HepG2 (cell line): ENCODE measurements around the gene TRAPPC5. TPM values are rescaled to one million over a fixed set of nuclear protein-coding genes. Genes with fewer than 3 reads are reported as not detected.

ENCODE experiments used
- ATAC-seq: fragments of 200-7000 bp; cut with Tn5 transposase; 3 replicates; pipeline ENCODE4 v1.9.1; 2020; ENCODE audit warnings: mild to moderate bottlenecking, moderate library complexity
- BruUV-seq: library from RNA; stranded (reverse); fragments of 400-500 nt; replicated peaks from 2 replicates; lab custom pipeline; 2021; lab: Mats Ljungman, UMichigan
- CTCF ChIA-PET: fragments of 300-600 bp; formaldehyde crosslinking; extraction: SDS; loops from one replicate; lab custom pipeline; 2021; ENCODE audit warnings: low total read pairs, inconsistent platforms, low intra/inter-chr PET ratio; lab: Yijun Ruan, JAX
- POLR2A ChIA-PET: fragments of 350-600 bp; sonication (Branson Sonifier 250); formaldehyde crosslinking; loops from one replicate; lab custom pipeline; 2020; ENCODE audit warnings: antibody characterized with exemption, inconsistent platforms; lab: Yijun Ruan, JAX
- DNase-seq: peaks from one replicate; pipeline ENCODE4 v3.0.0-alpha.2; 2015; ENCODE audit warnings: low spot score
- FAIRE-seq: peaks from 3 replicates; lab custom pipeline; 2011; peaks lifted over from hg19 to GRCh38; lab: Jason Lieb, UNC
- H2AFZ ChIP-seq: one replicate; pipeline ENCODE4 v1.6.1; 2011; ENCODE audit warnings: low read length, inconsistent platforms
- H3K27ac ChIP-seq: fragments of 300-600 bp; 3 replicates; pipeline ENCODE4 v1.8.0; 2011; ENCODE audit warnings: mixed run types, mild to moderate bottlenecking, mixed read lengths, low read length, inconsistent platforms; ENCODE audit not compliant: insufficient read depth; ENCODE audit errors: extremely low read length
- H3K27me3 ChIP-seq, 2 experiments: fragments of 200-600 bp in 1 of 2; 2 replicates in 1 of 2; 3 replicates in 1 of 2; pipeline versions ENCODE4 v1.6.0 to v1.8.0; 2011; ENCODE audit warnings: low read length in 2 of 2, mild to moderate bottlenecking in 2 of 2, moderate library complexity in 2 of 2, inconsistent platforms in 1 of 2; ENCODE audit not compliant: insufficient read depth in 2 of 2, control insufficient read depth in 1 of 2
- H3K36me3 ChIP-seq, 2 experiments: fragments of 200-600 bp in 1 of 2; replicated peaks in 1 of 2; 2 replicates in 1 of 2; 3 replicates in 1 of 2; pipeline versions ENCODE4 v1.5.1 to v1.8.0; 2011; ENCODE audit warnings: low read length in 2 of 2, inconsistent platforms in 1 of 2; ENCODE audit not compliant: insufficient read depth in 2 of 2, control insufficient read depth in 1 of 2
- H3K4me1 ChIP-seq: 2 replicates; pipeline ENCODE4 v1.5.1; 2012; ENCODE audit warnings: low read length, inconsistent platforms; ENCODE audit not compliant: insufficient read depth
- H3K4me2 ChIP-seq: 2 replicates; pipeline ENCODE4 v1.6.0; 2011; ENCODE audit warnings: low read depth, low read length, inconsistent platforms
- H3K4me3 ChIP-seq, 3 experiments: fragments of 200-600 bp in 1 of 3; sonication (generic), shearing (Covaris generic) in 1 of 3; replicated peaks in 1 of 3; 2 replicates each; pipeline ENCODE4 v1.5.1; 2011 to 2016; ENCODE audit warnings: low read length in 3 of 3, inconsistent platforms in 2 of 3, low read depth in 2 of 3, mild to moderate bottlenecking in 2 of 3, control low read depth in 1 of 3, mixed read lengths in 1 of 3; ENCODE audit not compliant: insufficient read depth in 1 of 3
- H3K79me2 ChIP-seq: one replicate; pipeline ENCODE4 v1.6.1; 2011; ENCODE audit warnings: low read length, inconsistent platforms; ENCODE audit not compliant: insufficient read depth
- H3K9ac ChIP-seq: 2 replicates; pipeline ENCODE4 v1.6.0; 2011; ENCODE audit warnings: mild to moderate bottlenecking, low read depth, low read length, inconsistent platforms; ENCODE audit not compliant: insufficient read depth
- H3K9me3 ChIP-seq: 2 replicates; pipeline ENCODE4 v1.5.1; 2012; ENCODE audit warnings: mild to moderate bottlenecking, low read length
- H4K20me1 ChIP-seq: 2 replicates; pipeline ENCODE4 v1.6.0; 2011; ENCODE audit warnings: inconsistent platforms, mild to moderate bottlenecking, low read length, moderate library complexity; ENCODE audit not compliant: insufficient read depth
- BORCS8-MEF2B ChIP-seq: sonication (generic); formaldehyde crosslinking; IDR thresholded peaks from 2 replicates; pipeline ENCODE4 v1.8.0; 2022; ENCODE audit warnings: mild to moderate bottlenecking, missing genetic modification reagents
- CBFB ChIP-seq: sonication (generic); formaldehyde crosslinking; IDR thresholded peaks from 2 replicates; pipeline ENCODE4 v1.4.0; 2020; ENCODE audit warnings: missing genetic modification reagents
- HHEX ChIP-seq: IDR thresholded peaks from 2 replicates; pipeline ENCODE4 v1.6.1; 2016; ENCODE audit warnings: control low read depth
- HOXA5 ChIP-seq: sonication (generic); formaldehyde crosslinking; IDR thresholded peaks from 2 replicates; pipeline ENCODE4 v1.4.0; 2020; ENCODE audit warnings: missing genetic modification reagents
- KDM5A ChIP-seq: fragments of 200-600 bp; sonication (generic); IDR thresholded peaks from 2 replicates; pipeline ENCODE4 v1.7.0; 2018; ENCODE audit warnings: antibody characterized with exemption, mild to moderate bottlenecking, low read length, borderline replicate concordance
- NFKB2 ChIP-seq: sonication (generic); formaldehyde crosslinking; IDR thresholded peaks from 2 replicates; pipeline ENCODE4 v1.4.0; 2020; ENCODE audit warnings: missing genetic modification reagents, borderline replicate concordance
- PCBP2 ChIP-seq: fragments of 200-400 bp; formaldehyde crosslinking; optimal IDR thresholded peaks from 2 replicates; pipeline ENCODE3; 2018; ENCODE audit warnings: low read length, low read depth; ENCODE audit not compliant: poor library complexity, severe bottlenecking
- PRMT3 ChIP-seq: sonication (generic); formaldehyde crosslinking; IDR thresholded peaks from 2 replicates; pipeline ENCODE4 v1.8.1; 2022; ENCODE audit warnings: low read depth, mild to moderate bottlenecking, moderate library complexity, missing genetic modification reagents, borderline replicate concordance
- PRPF4 ChIP-seq: fragments of 200-400 bp; formaldehyde crosslinking; IDR thresholded peaks from 2 replicates; pipeline ENCODE4 v1.6.1; 2016; ENCODE audit warnings: low read length, low read depth; ENCODE audit not compliant: poor library complexity, severe bottlenecking
- ZFP90 ChIP-seq: sonication (generic); formaldehyde crosslinking; IDR thresholded peaks from 2 replicates; pipeline ENCODE4 v1.8.0; 2022; ENCODE audit warnings: missing genetic modification reagents, mild to moderate bottlenecking, inconsistent platforms, borderline replicate concordance
- ZNF235 ChIP-seq: sonication (generic); formaldehyde crosslinking; IDR thresholded peaks from 2 replicates; pipeline ENCODE4 v1.8.1; 2023; ENCODE audit warnings: mild to moderate bottlenecking, missing genetic modification reagents, borderline replicate concordance
- ZNF253 ChIP-seq: sonication (generic); formaldehyde crosslinking; IDR thresholded peaks from 2 replicates; pipeline ENCODE4 v1.8.0; 2022; ENCODE audit warnings: mild to moderate bottlenecking, missing genetic modification reagents, borderline replicate concordance
- ZNF296 ChIP-seq: sonication (generic); formaldehyde crosslinking; conservative IDR thresholded peaks from 2 replicates; pipeline ENCODE4 v1.5.0; 2020; ENCODE audit warnings: mild to moderate bottlenecking, missing genetic modification reagents
- ZNF33B ChIP-seq: sonication (generic); formaldehyde crosslinking; IDR thresholded peaks from 2 replicates; pipeline ENCODE4 v1.5.1; 2020; ENCODE audit warnings: mild to moderate bottlenecking, missing genetic modification reagents
- WGBS: methylation state at CpG from one replicate; pipeline ENCODE4 v1.1.6; 2017; ENCODE audit warnings: low lambda C conversion rate; 5-methylcytosine and 5-hydroxymethylcytosine counted together
- in situ Hi-C: cut with HindIII; loops from 2 replicates; pipeline ENCODE4 v1.10.0; 2017; ENCODE audit warnings: low pct_unique_long_range_greater_than_20kb; ENCODE audit not compliant: extremely low pct_ligation_motif_present
- intact Hi-C: fragments of 100-400 bp; cut with micrococcal nuclease; formaldehyde crosslinking; loops from one replicate; pipeline ENCODE4 v1.10.0; 2022; ENCODE audit not compliant: unreplicated experiment
- polyA plus RNA-seq, 8 experiments: library from polyadenylated mRNA; depleted of rRNA in 3 of 8; stranded (reverse) in 7 of 8; unstranded in 1 of 8; fragments of >200 nt; fragmentation: Illumina TruSeq in 4 of 8; extraction: Trizol in 4 of 8; gene quantifications; 2 replicates each; pipeline versions ENCODE4 v1.2.1 to v1.2.3, GENCODE V29; 2011 to 2016; ENCODE audit warnings: low read depth in 4 of 8, missing spikeins in 1 of 8, mixed read lengths in 1 of 8; ENCODE audit not compliant: insufficient read depth in 1 of 8
- total RNA-seq, 5 experiments: library from RNA; depleted of rRNA; stranded (reverse); fragments of >200 nt; fragmentation: Illumina TruSeq; extraction: Trizol; gene quantifications; 2 replicates each; pipeline ENCODE4 v1.2.3, GENCODE V29; 2016; ENCODE audit warnings: low read depth in 1 of 5
- TF ChIP-seq, protein P1 (sequence below), 2 experiments: fragments of 450-650 bp in 1 of 2; sonication (generic) in 1 of 2; formaldehyde crosslinking in 1 of 2; IDR thresholded peaks; 2 replicates each; pipeline versions ENCODE4 v1.6.1 to v1.8.0; 2016 to 2022; ENCODE audit warnings: antibody characterized with exemption in 1 of 2, mild to moderate bottlenecking in 1 of 2, missing genetic modification reagents in 1 of 2

The TRAPPC5 gene
- total and polyA plus RNA-seq, 2 of the 13 experiments (the other 11 are each of a cell fraction or from before 2014, with no cell fraction given): 38.5 to 78.7 TPM

DNA sequence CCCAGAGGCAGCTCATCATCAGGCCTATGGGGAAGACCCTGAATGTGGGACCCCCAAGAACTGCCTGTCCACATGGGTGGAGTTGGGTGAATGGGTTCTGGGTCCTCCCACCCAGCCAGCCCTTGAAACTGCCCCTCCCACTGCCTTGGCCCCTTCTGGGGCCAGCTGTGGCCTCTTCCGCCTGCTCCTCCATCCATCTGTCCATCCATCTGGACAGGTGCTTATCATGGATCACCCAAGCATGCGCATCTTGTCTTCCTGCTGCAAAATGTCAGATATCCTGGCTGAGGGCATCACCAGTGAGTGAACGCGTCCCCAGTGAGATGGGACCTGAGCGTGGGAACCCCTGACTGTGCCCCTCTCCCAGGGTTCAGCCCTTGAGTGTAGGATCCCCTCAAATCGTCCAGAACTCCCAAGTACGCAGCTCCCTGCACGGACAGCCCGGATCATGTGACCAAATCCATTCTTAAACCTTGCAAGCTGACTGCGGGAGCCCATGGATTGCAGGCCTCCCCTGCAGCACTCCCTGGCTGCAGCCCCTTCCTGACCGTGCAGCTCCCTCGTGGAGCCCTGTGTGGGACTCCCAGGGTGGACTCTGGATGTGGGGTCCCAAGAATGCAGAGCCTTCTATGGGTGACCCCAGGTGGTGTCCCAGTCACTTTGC is 41.7 kb upstream of the TRAPPC5 start:
- Histone ChIP-seq H3K4me2 (no peak overlapping the region), H4K20me1 (no peaks in the 10 kb centered on the region; the same call in 1 of the 2 replicates), H3K27me3 (no peaks in the 10 kb centered on the region; a peak in 1 of 5 replicates), H2AFZ (no peak overlapping the region), H3K9ac (no peak overlapping the region), H3K4me1 (peaks cover 23% of the 10 kb centered on the region), H3K36me3 (no peaks in the 10 kb centered on the region; a peak in 1 of 5 replicates), H3K9me3 (no peaks in the 10 kb centered on the region), H3K79me2 (peaks cover 7% of the 10 kb centered on the region), H3K4me3 (no peak overlapping the region), H3K27ac (no peak overlapping the region)
- CTCF ChIA-PET: no interaction called here
- ATAC-seq (no peak), FAIRE-seq (no peak), DNase-seq (no peak)
- no TSS peak for BruUV-seq
- in situ Hi-C loops (no loop called here), intact Hi-C loops (no loop called here)
- 97% methylated on average over 6 of the region's 12 CpGs for WGBS
- POLR2A ChIA-PET: no interaction called here
- TF ChIP-seq PRMT3 (CRISPR knock-in tag) (no peak), BORCS8-MEF2B (CRISPR knock-in tag) (no peak), PCBP2 (no peak), ZNF253 (CRISPR knock-in tag) (no peak), PRPF4 (no peak), KDM5A (no peak), HHEX (no peak), HOXA5 (CRISPR knock-in tag) (no peak), NFKB2 (CRISPR knock-in tag) (no peak), ZNF235 (no peak), ZNF296 (CRISPR knock-in tag) (no peak), ZNF33B (no peak), ZFP90 (CRISPR knock-in tag) (no peak), CBFB (CRISPR knock-in tag) (no peak)
- TF ChIP-seq, protein P1, sequence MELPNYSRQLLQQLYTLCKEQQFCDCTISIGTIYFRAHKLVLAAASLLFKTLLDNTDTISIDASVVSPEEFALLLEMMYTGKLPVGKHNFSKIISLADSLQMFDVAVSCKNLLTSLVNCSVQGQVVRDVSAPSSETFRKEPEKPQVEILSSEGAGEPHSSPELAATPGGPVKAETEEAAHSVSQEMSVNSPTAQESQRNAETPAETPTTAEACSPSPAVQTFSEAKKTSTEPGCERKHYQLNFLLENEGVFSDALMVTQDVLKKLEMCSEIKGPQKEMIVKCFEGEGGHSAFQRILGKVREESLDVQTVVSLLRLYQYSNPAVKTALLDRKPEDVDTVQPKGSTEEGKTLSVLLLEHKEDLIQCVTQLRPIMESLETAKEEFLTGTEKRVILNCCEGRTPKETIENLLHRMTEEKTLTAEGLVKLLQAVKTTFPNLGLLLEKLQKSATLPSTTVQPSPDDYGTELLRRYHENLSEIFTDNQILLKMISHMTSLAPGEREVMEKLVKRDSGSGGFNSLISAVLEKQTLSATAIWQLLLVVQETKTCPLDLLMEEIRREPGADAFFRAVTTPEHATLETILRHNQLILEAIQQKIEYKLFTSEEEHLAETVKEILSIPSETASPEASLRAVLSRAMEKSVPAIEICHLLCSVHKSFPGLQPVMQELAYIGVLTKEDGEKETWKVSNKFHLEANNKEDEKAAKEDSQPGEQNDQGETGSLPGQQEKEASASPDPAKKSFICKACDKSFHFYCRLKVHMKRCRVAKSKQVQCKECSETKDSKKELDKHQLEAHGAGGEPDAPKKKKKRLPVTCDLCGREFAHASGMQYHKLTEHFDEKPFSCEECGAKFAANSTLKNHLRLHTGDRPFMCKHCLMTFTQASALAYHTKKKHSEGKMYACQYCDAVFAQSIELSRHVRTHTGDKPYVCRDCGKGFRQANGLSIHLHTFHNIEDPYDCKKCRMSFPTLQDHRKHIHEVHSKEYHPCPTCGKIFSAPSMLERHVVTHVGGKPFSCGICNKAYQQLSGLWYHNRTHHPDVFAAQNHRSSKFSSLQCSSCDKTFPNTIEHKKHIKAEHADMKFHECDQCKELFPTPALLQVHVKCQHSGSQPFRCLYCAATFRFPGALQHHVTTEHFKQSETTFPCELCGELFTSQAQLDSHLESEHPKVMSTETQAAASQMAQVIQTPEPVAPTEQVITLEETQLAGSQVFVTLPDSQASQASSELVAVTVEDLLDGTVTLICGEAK (IDR thresholded peaks at IDR 0.05): no peak
- TF ChIP-seq, protein P1 (CRISPR knock-in tag; IDR thresholded peaks at IDR 0.05): no peak
